Thymus (tissue), 11 donors: ENCODE measurements around the gene ENKD1. TPM values are rescaled to one million over a fixed set of nuclear protein-coding genes. Genes with fewer than 3 reads are reported as not detected.

Experiments
- DNase-seq, 9 donors: peaks; one replicate each; pipeline ENCODE4 v3.0.0-alpha.2; 2013; ENCODE audit warnings: low spot score in 9 of 9, low read depth in 6 of 9, missing footprints in 1 of 9
- H3K27ac ChIP-seq, 2 donors: one replicate each; pipeline ENCODE4 v1.5.1; 2013; ENCODE audit warnings: control low read depth in 1 of 2, low read depth in 1 of 2, low read length in 1 of 2, mild to moderate bottlenecking in 1 of 2, moderate library complexity in 1 of 2
- H3K27me3 ChIP-seq, 2 donors: one replicate each; pipeline ENCODE4 v1.5.1; 2013; ENCODE audit warnings: low read length in 1 of 2; ENCODE audit not compliant: control insufficient read depth in 2 of 2, insufficient read depth in 1 of 2
- H3K36me3 ChIP-seq, 2 donors: one replicate each; pipeline ENCODE4 v1.5.1; 2013; ENCODE audit warnings: low read length in 1 of 2, mild to moderate bottlenecking in 1 of 2, moderate library complexity in 1 of 2; ENCODE audit not compliant: control insufficient read depth in 2 of 2, insufficient read depth in 2 of 2
- H3K4me1 ChIP-seq, 2 donors: one replicate each; pipeline ENCODE4 v1.5.1; 2013; ENCODE audit warnings: low read length in 2 of 2; ENCODE audit not compliant: control insufficient read depth in 2 of 2, insufficient read depth in 2 of 2
- H3K4me3 ChIP-seq, 2 donors: one replicate each; pipeline ENCODE4 v1.5.1; 2013; ENCODE audit warnings: low read length in 2 of 2, control low read depth in 1 of 2, mild to moderate bottlenecking in 1 of 2
- H3K9me3 ChIP-seq, 2 donors: one replicate each; pipeline ENCODE4 v1.5.1; 2013; ENCODE audit warnings: low read length in 1 of 2, mild to moderate bottlenecking in 1 of 2; ENCODE audit not compliant: control insufficient read depth in 2 of 2, insufficient read depth in 1 of 2
- WGBS: extraction: QIAGEN DNeasy Blood & Tissue Kit; methylation state at CpG from one replicate; pipeline ENCODE4 v1.1.7; 2013; 5-methylcytosine and 5-hydroxymethylcytosine counted together
- polyA plus RNA-seq: library from polyadenylated mRNA; stranded (reverse); fragments of 200-250 nt; gene quantifications from one replicate; pipeline ENCODE4 v1.2.3, GENCODE V29; 2013
- total RNA-seq: library from RNA; stranded (reverse); fragments of 120-200 nt; gene quantifications from one replicate; pipeline ENCODE4 v1.2.4, GENCODE V29; 2013
- donor health status: healthy.

The ENKD1 gene
- total and polyA plus RNA-seq, 2 donors = 12.0 to 31.3 TPM

DNA sequence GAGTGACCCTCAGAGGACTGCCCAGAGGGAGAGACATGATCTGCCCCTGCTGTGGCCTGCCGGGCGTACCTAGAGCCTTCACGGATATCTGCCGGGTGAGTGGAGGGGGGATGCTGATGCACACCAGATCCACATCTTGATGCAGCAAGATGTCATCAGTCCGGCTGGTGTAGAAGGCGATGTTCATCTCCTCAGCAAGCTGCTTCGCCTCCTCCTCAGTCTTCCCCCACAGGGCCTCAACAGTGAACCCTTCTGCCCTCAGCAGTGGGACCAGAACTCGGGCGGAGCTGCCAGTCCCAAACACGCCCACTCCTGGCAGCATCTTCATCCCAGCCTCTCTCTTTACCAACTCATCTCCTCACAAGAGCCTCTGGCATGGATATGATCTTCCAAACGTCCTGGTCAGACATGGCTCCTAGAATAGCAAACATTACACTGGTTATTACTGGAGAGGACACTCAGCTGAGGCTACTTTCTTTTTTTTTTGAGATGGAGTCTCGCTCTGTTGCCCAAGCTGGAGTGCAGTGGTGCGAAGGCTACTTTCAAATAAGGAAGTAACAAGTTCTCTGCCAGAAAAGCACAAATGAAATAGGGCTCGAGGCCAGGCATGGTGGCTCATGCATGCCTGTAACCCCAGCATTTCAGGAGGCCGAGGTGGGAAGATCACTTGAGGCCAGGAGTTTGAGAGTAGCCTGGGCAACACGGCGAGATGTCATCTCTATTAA is 19.0 kb upstream of the ENKD1 start:
- Histone ChIP-seq H3K4me3 (no peak overlapping the region), H3K9me3 (no peaks in the 10 kb centered on the region), H3K4me1 (no peaks in the 10 kb centered on the region), H3K27me3 (no peaks in the 10 kb centered on the region), H3K27ac (no peak overlapping the region), H3K36me3 (peaks cover 21 to 27% of the 10 kb centered on the region in 2 donors)
- no peak for DNase-seq
- 97% methylated on average over 17 of the region's 17 CpGs for WGBS

GRCh38 chr16:67683767-67684166 is 17.2 kb upstream of the ENKD1 start:
- no peak overlapping the region for H3K4me3 ChIP-seq
- H3K27ac ChIP-seq = no peak overlapping the region
- H3K9me3 ChIP-seq = no peaks in the 10 kb centered on the region
- peaks cover 21 to 27% of the 10 kb centered on the region in 2 donors for H3K36me3 ChIP-seq
- no peaks in the 10 kb centered on the region for H3K4me1 ChIP-seq
- DNase-seq = no peak
- WGBS = 98% methylated on average over 4 of the region's 4 CpGs
- H3K27me3 ChIP-seq = no peaks in the 10 kb centered on the region

DNA sequence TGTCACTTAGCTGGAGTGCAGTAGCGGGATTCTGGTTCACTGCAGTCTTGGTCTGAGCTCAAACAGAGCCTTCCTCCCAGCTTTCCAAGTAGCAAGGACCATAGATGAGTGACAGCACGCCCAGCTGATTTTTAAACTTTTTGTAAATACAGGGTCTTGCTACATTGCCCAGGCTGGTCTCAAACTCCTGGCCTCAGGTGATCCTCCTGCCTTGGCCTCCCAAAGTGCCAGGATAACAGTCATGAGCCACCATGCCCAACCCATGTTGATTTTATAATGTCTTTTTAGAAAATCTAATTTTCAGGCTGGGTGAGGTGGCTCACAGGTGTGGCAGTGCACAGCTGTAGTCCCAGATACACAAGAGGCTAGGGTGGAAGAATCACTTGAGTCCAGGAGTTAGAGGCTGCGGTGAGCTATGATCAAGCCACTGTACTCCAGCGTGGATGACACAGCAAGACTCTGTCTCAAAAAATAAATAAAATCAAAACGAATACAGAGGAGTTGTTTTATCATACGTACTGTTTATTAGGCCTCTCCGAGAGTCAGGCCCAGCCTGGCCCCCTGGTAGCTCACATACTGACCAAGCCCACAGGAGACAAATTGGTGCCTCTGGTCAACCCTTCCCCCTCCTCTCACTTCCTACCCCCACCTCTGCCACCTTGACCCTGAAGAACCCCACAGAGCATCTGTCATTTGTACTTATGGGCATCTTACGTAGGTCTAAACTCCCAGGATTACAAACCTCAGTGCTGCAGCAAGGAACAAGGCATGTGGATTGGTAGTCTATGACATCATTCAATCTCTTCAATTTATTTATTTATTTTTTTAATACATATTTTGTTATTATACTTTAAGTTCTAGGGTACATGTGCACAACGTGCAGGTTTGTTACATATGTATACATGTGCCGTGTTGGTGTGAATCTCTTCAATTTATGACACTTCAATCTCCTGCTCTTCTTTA is 13.7 kb upstream of the ENKD1 start:
- Histone ChIP-seq H3K27ac (no peak overlapping the region), H3K4me3 (no peak overlapping the region), H3K27me3 (no peaks in the 10 kb centered on the region), H3K9me3 (no peaks in the 10 kb centered on the region), H3K36me3 (peaks cover 26 to 28% of the 10 kb centered on the region in 2 donors), H3K4me1 (no peaks in the 10 kb centered on the region)
- WGBS = over 99% methylated on average over 10 of the region's 10 CpGs
- DNase-seq = no peak

DNA sequence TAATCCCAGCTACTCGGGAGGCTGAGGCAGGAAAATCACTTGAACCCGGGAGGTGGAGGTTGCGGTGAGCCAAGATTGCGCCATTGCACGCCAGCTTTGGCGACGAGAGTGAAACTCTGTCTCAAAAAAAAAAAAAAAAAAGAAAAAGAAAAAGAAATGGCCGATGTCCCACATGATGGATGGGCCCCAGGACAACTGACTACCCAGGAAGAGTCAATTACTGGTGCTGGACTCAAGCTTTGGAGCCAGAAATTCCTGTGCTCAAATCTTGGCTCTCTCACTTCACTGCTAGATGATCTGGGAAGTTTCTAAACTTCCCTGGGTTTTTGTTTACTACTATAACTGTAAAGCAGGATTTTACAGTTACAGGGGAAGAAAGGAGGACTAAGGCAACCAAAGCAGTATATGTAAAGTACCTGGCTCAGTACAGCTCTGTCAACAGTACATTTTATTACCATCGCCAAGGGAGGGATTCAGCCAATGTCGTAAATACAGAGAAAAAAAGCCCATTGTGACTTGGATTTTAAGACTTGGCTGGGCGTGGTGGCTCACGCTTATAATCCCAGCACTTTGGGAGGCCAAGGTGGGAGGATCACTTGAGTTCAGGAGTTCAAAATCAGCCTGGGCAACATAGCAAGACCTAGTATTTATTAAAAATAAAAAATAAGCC is 11.9 kb upstream of the ENKD1 start:
- DNase-seq = no peak
- Histone ChIP-seq H3K4me1 (peaks cover 0 to 3% of the 10 kb centered on the region in 2 donors), H3K4me3 (no peak overlapping the region), H3K9me3 (no peaks in the 10 kb centered on the region), H3K27ac (no peak overlapping the region), H3K27me3 (no peaks in the 10 kb centered on the region), H3K36me3 (peaks cover 15 to 20% of the 10 kb centered on the region in 2 donors)
- 97% methylated on average over 12 of the region's 12 CpGs for WGBS

DNA sequence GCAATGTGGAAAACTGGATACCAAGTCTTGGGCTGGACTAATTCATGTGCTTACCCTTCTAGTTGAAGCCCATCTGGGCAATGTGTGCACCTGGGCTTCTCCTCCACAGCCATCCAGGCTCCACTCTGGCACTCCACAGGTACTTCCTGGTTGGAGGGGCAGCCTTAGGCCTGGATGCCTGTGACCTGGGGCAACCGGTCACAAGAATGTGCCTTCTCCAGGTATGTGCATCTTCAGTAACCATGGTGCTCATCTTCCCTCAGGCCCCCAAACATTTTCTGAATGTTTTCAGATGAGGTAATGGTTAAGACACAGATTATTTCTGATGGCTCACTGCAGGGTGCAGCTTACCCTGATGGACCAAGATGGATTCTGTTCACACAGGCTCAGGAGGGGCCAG is 11.2 kb upstream of the ENKD1 start:
- no peak overlapping the region for H3K4me3 ChIP-seq
- H3K4me1 ChIP-seq = peaks cover 0 to 5% of the 10 kb centered on the region in 2 donors
- H3K9me3 ChIP-seq = no peaks in the 10 kb centered on the region
- 96% methylated on average over 1 of the region's 1 CpG for WGBS
- H3K27ac ChIP-seq = no peak overlapping the region
- H3K27me3 ChIP-seq = no peaks in the 10 kb centered on the region
- peaks cover 10 to 16% of the 10 kb centered on the region in 2 donors for H3K36me3 ChIP-seq
- DNase-seq = no peak

DNA sequence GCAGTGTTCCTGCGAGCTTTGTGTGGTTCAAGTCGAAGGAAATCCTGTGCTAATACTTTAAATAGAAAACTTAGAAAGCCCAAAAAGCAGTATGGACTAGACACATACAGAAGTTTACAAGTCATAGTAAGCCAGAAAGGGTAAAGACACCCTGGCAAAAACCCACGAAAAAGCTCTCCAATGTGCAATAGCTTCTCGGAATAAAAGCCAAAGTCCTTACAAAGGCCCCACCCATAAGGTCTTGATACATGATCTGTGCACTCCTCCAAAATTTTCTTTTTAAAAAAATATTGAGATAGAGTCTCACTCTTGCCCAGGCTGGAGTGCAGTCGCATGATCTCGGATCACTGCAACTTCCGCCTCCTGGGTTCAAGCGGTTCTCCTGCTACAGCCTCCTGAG is 10.4 kb upstream of the ENKD1 start:
- H3K4me1 ChIP-seq = peaks cover 0 to 5% of the 10 kb centered on the region in 2 donors
- H3K27me3 ChIP-seq = no peaks in the 10 kb centered on the region
- DNase-seq = no peak
- 84% methylated on average over 8 of the region's 8 CpGs for WGBS
- H3K36me3 ChIP-seq = peaks cover 10 to 16% of the 10 kb centered on the region in 2 donors
- H3K4me3 ChIP-seq = no peak overlapping the region
- H3K9me3 ChIP-seq = no peaks in the 10 kb centered on the region
- H3K27ac ChIP-seq = no peak overlapping the region

- no peak overlapping the region for H3K4me3 ChIP-seq
- no peak overlapping the region for H3K27ac ChIP-seq
- peaks cover 10 to 16% of the 10 kb centered on the region in 2 donors for H3K36me3 ChIP-seq
- H3K27me3 ChIP-seq = no peaks in the 10 kb centered on the region
- H3K4me1 ChIP-seq = peaks cover 0 to 5% of the 10 kb centered on the region in 2 donors
- no peak for DNase-seq
- H3K9me3 ChIP-seq = no peaks in the 10 kb centered on the region
- 94% methylated on average over 4 of the region's 4 CpGs for WGBS
These were observed 10.0 kb upstream of the ENKD1 start for GRCh38 chr16:67676516-67676915.

- Histone ChIP-seq H3K4me3 (no peak overlapping the region), H3K27ac (no peak overlapping the region), H3K36me3 (peaks cover 10 to 16% of the 10 kb centered on the region in 2 donors), H3K27me3 (no peaks in the 10 kb centered on the region), H3K4me1 (peaks cover 0 to 5% of the 10 kb centered on the region in 2 donors), H3K9me3 (no peaks in the 10 kb centered on the region)
- DNase-seq = no peak
- WGBS = 97% methylated on average over 7 of the region's 7 CpGs
These were observed 9.4 kb upstream of the ENKD1 start for GRCh38 chr16:67675999-67676398.

- no peaks in the 10 kb centered on the region for H3K9me3 ChIP-seq
- no peak overlapping the region for H3K27ac ChIP-seq
- DNase-seq = no peak
- no peak overlapping the region for H3K4me3 ChIP-seq
- peaks cover 10 to 16% of the 10 kb centered on the region in 2 donors for H3K36me3 ChIP-seq
- peaks cover 0 to 5% of the 10 kb centered on the region in 2 donors for H3K4me1 ChIP-seq
- H3K27me3 ChIP-seq = no peaks in the 10 kb centered on the region
- 98% methylated on average over 17 of the region's 17 CpGs for WGBS
These were observed 9.0 kb upstream of the ENKD1 start for GRCh38 chr16:67675579-67675935.
